ENCODE results near the gene SLC26A2. TPM values are rescaled to one million over a fixed set of nuclear protein-coding genes. Genes with fewer than 3 reads are reported as not detected.

The SLC26A2 gene
- total RNA-seq, 1 donor from 2014 or later: 15.4 TPM

GRCh38 chr5:150035139-150035895 is 74.8 kb downstream of the SLC26A2 start:
- no peak for TF ChIP-seq CTCF (IDR thresholded peaks at IDR 0.05; ENCODE audit: unreplicated experiment)
- Mint-ChIP-seq H3K4me1 (peaks cover 6% of the 10 kb centered on the region), H3K4me3 (no peak overlapping the region), H3K27me3 (ENCODE audit: low read depth) (no peaks in the 10 kb centered on the region), H3K9me3 (no peaks in the 10 kb centered on the region), H3K27ac (no peak overlapping the region), H3K36me3 (peaks cover 38% of the 10 kb centered on the region)
- DNase-seq (ENCODE audit: low spot score in 2 of 2, unreplicated experiment in 2 of 2): no peak

GRCh38 chr5:150036513-150036912 is 76.0 kb downstream of the SLC26A2 start:
- peak overlapping the region; percentile 52 for H3K27ac Mint-ChIP-seq
- no peaks in the 10 kb centered on the region for H3K27me3 Mint-ChIP-seq (ENCODE audit: low read depth)
- no peaks in the 10 kb centered on the region for H3K9me3 Mint-ChIP-seq
- DNase-seq (ENCODE audit: low spot score in 2 of 2, unreplicated experiment in 2 of 2): no peak
- peaks cover 43% of the 10 kb centered on the region for H3K36me3 Mint-ChIP-seq
- peaks cover 6% of the 10 kb centered on the region for H3K4me1 Mint-ChIP-seq
- TF ChIP-seq CTCF (IDR thresholded peaks at IDR 0.05; ENCODE audit: unreplicated experiment): no peak
- H3K4me3 Mint-ChIP-seq: no peak overlapping the region

Other genes with a start within 250 kb of the SLC26A2 start
- 0.99 to 1.3 TPM (median 1.00 TPM) in 3 replicates for gene PPARGC1B, start 230.4 kb upstream of the SLC26A2 start, total RNA-seq
- gene PDE6A, start 16.0 kb upstream of the SLC26A2 start, total RNA-seq: 0.18 to 0.38 TPM (median 0.29 TPM) in 3 replicates
- gene TIGD6, start 39.9 kb downstream of the SLC26A2 start, total RNA-seq: 3.9 to 4.8 TPM (median 4.7 TPM) in 3 replicates
- 49.6 to 53.1 TPM (median 52.8 TPM) in 3 replicates for gene HMGXB3, start 40.0 kb downstream of the SLC26A2 start, total RNA-seq
- 0.07 to 0.27 TPM (median 0.18 TPM) in 3 replicates for gene CSF1R, start 125.8 kb downstream of the SLC26A2 start, total RNA-seq
- gene PDGFRB, start 195.1 kb downstream of the SLC26A2 start, total RNA-seq: 100 to 105 TPM (median 102 TPM) in 3 replicates
- 0.51 to 1.1 TPM (median 0.68 TPM) in 3 replicates for gene CDX1, start 206.0 kb downstream of the SLC26A2 start, total RNA-seq
- not detected in 3 replicates for gene SLC6A7, start 229.3 kb downstream of the SLC26A2 start, total RNA-seq